Activated CD8-positive, alpha-beta memory T cell treated with anti-CD3 and anti-CD28 coated beads, Interleukin-2, amount 10 ng/mL, durations not matched to agents 7 days and 5 days (primary cell): ENCODE measurements around the gene SLC38A8. TPM values are rescaled to one million over a fixed set of nuclear protein-coding genes. Genes with fewer than 3 reads are reported as not detected.

Experiments
- ATAC-seq: fragments of 150-1000 bp; cut with Tn5 transposase; one replicate; pipeline ENCODE4 v1.10.0; 2021; ENCODE audit warnings: moderate library complexity
- CTCF ChIA-PET: fragments of 350-600 bp; sonication (Branson Sonifier 250); formaldehyde crosslinking; loops from one replicate; lab custom pipeline; 2021; ENCODE audit warnings: antibody characterized with exemption; lab: Charles Lee
- DNase-seq: peaks from one replicate; pipeline ENCODE4 v3.0.0-alpha.2; 2020
- H3K27ac Mint-ChIP-seq: one replicate; pipeline ENCODE4 v1.8.0; 2021; ENCODE audit warnings: mild to moderate bottlenecking, mixed read lengths
- H3K27me3 Mint-ChIP-seq: one replicate; pipeline ENCODE4 v1.8.0; 2021; ENCODE audit warnings: mixed read lengths
- H3K36me3 Mint-ChIP-seq: one replicate; pipeline ENCODE4 v1.8.0; 2021; ENCODE audit warnings: mild to moderate bottlenecking, mixed read lengths
- H3K4me1 Mint-ChIP-seq: one replicate; pipeline ENCODE4 v1.8.0; 2021; ENCODE audit warnings: mixed read lengths
- H3K4me3 Mint-ChIP-seq: one replicate; pipeline ENCODE4 v1.8.0; 2021; ENCODE audit warnings: mild to moderate bottlenecking, moderate library complexity, mixed read lengths
- H3K9me3 Mint-ChIP-seq: one replicate; pipeline ENCODE4 v1.8.0; 2022; ENCODE audit warnings: low read depth, mixed read lengths
- total RNA-seq, 2 experiments: library from RNA; stranded (reverse); gene quantifications; one replicate each; pipeline ENCODE4 v1.2.3, GENCODE V29; 2021

The SLC38A8 gene
- total RNA-seq, 2 experiments from 2014 or later: not detected

GRCh38 chr16:83990492-83990891, 52.1 kb downstream of the SLC38A8 start:
- no peak for ATAC-seq

GRCh38 chr16:83989300-83989699, 53.3 kb downstream of the SLC38A8 start:
- Mint-ChIP-seq H3K4me3 (no peak overlapping the region), H3K27me3 (peaks cover 29% of the 10 kb centered on the region), H3K27ac (no peak overlapping the region), H3K9me3 (peaks cover 2% of the 10 kb centered on the region), H3K36me3 (no peaks in the 10 kb centered on the region), H3K4me1 (no peaks in the 10 kb centered on the region)
- DNase-seq: no peak
- CTCF ChIA-PET: no interaction called here
- no peak for ATAC-seq

More at GRCh38 chr16:83990492-83990891, 52.1 kb downstream of the SLC38A8 start:
- Mint-ChIP-seq H3K4me3 (no peak overlapping the region), H3K36me3 (no peaks in the 10 kb centered on the region), H3K27ac (no peak overlapping the region), H3K9me3 (peaks cover 2% of the 10 kb centered on the region), H3K27me3 (peaks cover 39% of the 10 kb centered on the region), H3K4me1 (no peaks in the 10 kb centered on the region)
- CTCF ChIA-PET: no interaction called here
- no peak for DNase-seq

GRCh38 chr16:83983491-83983890, 59.1 kb downstream of the SLC38A8 start:
- CTCF ChIA-PET: interaction anchor here (0.7 to 1.6 kb wide), 2 partner anchors 30 to 102 kb away, joined by 3 read pairs; partner anchors contain the start of gene OSGIN1
- no peaks in the 10 kb centered on the region for H3K4me1 Mint-ChIP-seq
- H3K4me3 Mint-ChIP-seq: no peak overlapping the region
- H3K27me3 Mint-ChIP-seq: peaks cover 12% of the 10 kb centered on the region
- ATAC-seq: no peak
- H3K27ac Mint-ChIP-seq: no peak overlapping the region
- no peak for DNase-seq
- H3K36me3 Mint-ChIP-seq: no peaks in the 10 kb centered on the region
- peaks cover 5% of the 10 kb centered on the region for H3K9me3 Mint-ChIP-seq

GRCh38 chr16:83981799-83982198, 60.8 kb downstream of the SLC38A8 start:
- no peak overlapping the region for H3K4me3 Mint-ChIP-seq
- DNase-seq (no peak), ATAC-seq (no peak)
- no peak overlapping the region for H3K27ac Mint-ChIP-seq
- peaks cover 5% of the 10 kb centered on the region for H3K9me3 Mint-ChIP-seq
- H3K4me1 Mint-ChIP-seq: no peaks in the 10 kb centered on the region
- no peaks in the 10 kb centered on the region for H3K36me3 Mint-ChIP-seq
- CTCF ChIA-PET: interaction anchor here (0.9 kb wide), 1 partner anchor 81 kb away, joined by 3 read pairs; no protein-coding TSS in a partner anchor
- no peaks in the 10 kb centered on the region for H3K27me3 Mint-ChIP-seq

- ATAC-seq (no peak), DNase-seq (no peak)
- Mint-ChIP-seq H3K4me1 (no peaks in the 10 kb centered on the region), H3K27ac (no peak overlapping the region), H3K27me3 (no peaks in the 10 kb centered on the region), H3K36me3 (no peaks in the 10 kb centered on the region), H3K9me3 (peaks cover 5% of the 10 kb centered on the region), H3K4me3 (no peak overlapping the region)
- CTCF ChIA-PET: no interaction called here
These were observed 61.8 kb downstream of the SLC38A8 start for GRCh38 chr16:83980794-83981193.

GRCh38 chr16:83979441-83979840, 63.2 kb downstream of the SLC38A8 start:
- Mint-ChIP-seq H3K9me3 (peaks cover 5% of the 10 kb centered on the region), H3K36me3 (no peaks in the 10 kb centered on the region), H3K27me3 (no peaks in the 10 kb centered on the region), H3K27ac (no peak overlapping the region), H3K4me3 (no peak overlapping the region), H3K4me1 (no peaks in the 10 kb centered on the region)
- DNase-seq (no peak), ATAC-seq (no peak)
- CTCF ChIA-PET: no interaction called here

GRCh38 chr16:83978401-83978904, 64.1 kb downstream of the SLC38A8 start:
- H3K9me3 Mint-ChIP-seq: peaks cover 5% of the 10 kb centered on the region

GRCh38 chr16:83977056-83977815, 65.4 kb downstream of the SLC38A8 start:
- Mint-ChIP-seq H3K27me3 (no peaks in the 10 kb centered on the region), H3K4me1 (no peaks in the 10 kb centered on the region), H3K4me3 (no peak overlapping the region), H3K36me3 (no peaks in the 10 kb centered on the region), H3K27ac (no peak overlapping the region), H3K9me3 (peaks cover 5% of the 10 kb centered on the region)
- no peak for ATAC-seq
- no peak for DNase-seq
- CTCF ChIA-PET: no interaction called here

More at GRCh38 chr16:83978401-83978904, 64.1 kb downstream of the SLC38A8 start:
- no peak for ATAC-seq
- no peak for DNase-seq
- no peak overlapping the region for H3K4me3 Mint-ChIP-seq
- no peaks in the 10 kb centered on the region for H3K36me3 Mint-ChIP-seq
- no peaks in the 10 kb centered on the region for H3K27me3 Mint-ChIP-seq
- H3K4me1 Mint-ChIP-seq: no peaks in the 10 kb centered on the region
- CTCF ChIA-PET: interaction anchor here (1.1 kb wide), 1 partner anchor 209 kb away, joined by 3 read pairs; the partner anchor contains the start of gene TAF1C
- no peak overlapping the region for H3K27ac Mint-ChIP-seq

- CTCF ChIA-PET: no interaction called here
- Mint-ChIP-seq H3K27me3 (peaks cover 6% of the 10 kb centered on the region), H3K4me3 (no peak overlapping the region), H3K27ac (no peak overlapping the region), H3K9me3 (peaks cover 5% of the 10 kb centered on the region), H3K4me1 (no peaks in the 10 kb centered on the region), H3K36me3 (no peaks in the 10 kb centered on the region)
- ATAC-seq (no peak), DNase-seq (no peak)
These were observed 66.9 kb downstream of the SLC38A8 start for GRCh38 chr16:83975590-83976260.

- Mint-ChIP-seq H3K36me3 (no peaks in the 10 kb centered on the region), H3K27me3 (peaks cover 12% of the 10 kb centered on the region), H3K4me1 (no peaks in the 10 kb centered on the region), H3K27ac (no peak overlapping the region), H3K4me3 (no peak overlapping the region), H3K9me3 (peaks cover 5% of the 10 kb centered on the region)
- no peak for ATAC-seq
- CTCF ChIA-PET: no interaction called here
- no peak for DNase-seq
These were observed 68.1 kb downstream of the SLC38A8 start for GRCh38 chr16:83974475-83974874.

GRCh38 chr16:83973581-83974385, 68.8 kb downstream of the SLC38A8 start:
- Mint-ChIP-seq H3K27me3 (peaks cover 16% of the 10 kb centered on the region), H3K27ac (no peak overlapping the region), H3K9me3 (peaks cover 2% of the 10 kb centered on the region), H3K36me3 (no peaks in the 10 kb centered on the region), H3K4me1 (no peaks in the 10 kb centered on the region), H3K4me3 (no peak overlapping the region)
- ATAC-seq: no peak
- no peak for DNase-seq
- CTCF ChIA-PET: no interaction called here

- H3K36me3 Mint-ChIP-seq: no peaks in the 10 kb centered on the region
- H3K4me1 Mint-ChIP-seq: no peaks in the 10 kb centered on the region
- ATAC-seq (no peak), DNase-seq (no peak)
- no peaks in the 10 kb centered on the region for H3K9me3 Mint-ChIP-seq
- H3K27me3 Mint-ChIP-seq: peaks cover 16% of the 10 kb centered on the region
- no peak overlapping the region for H3K27ac Mint-ChIP-seq
- CTCF ChIA-PET: interaction anchor here (1.1 kb wide), 1 partner anchor 92 kb away, joined by 3 read pairs; no protein-coding TSS in a partner anchor
- no peak overlapping the region for H3K4me3 Mint-ChIP-seq
These were observed 69.5 kb downstream of the SLC38A8 start for GRCh38 chr16:83973077-83973476.
